Tibial artery (tissue), 4 donors: ENCODE data around the gene EDEM3.

Experiments
- DNase-seq, 2 donors: peaks; one replicate each; pipeline ENCODE4 v3.0.0-alpha.2; 2019
- H3K27ac ChIP-seq, 2 donors: fragments of 200-600 bp; sonication (generic) in 1 of 2; 1 replicate in 1 of 2; 2 replicates in 1 of 2; pipeline ENCODE4 v1.5.1; 2018 to 2019; ENCODE audit warnings: mild to moderate bottlenecking in 1 of 2
- H3K27me3 ChIP-seq, 2 donors: fragments of 200-600 bp; sonication (generic) in 1 of 2; one replicate each; pipeline versions ENCODE4 v1.5.1 to v1.6.0; 2016 to 2019
- H3K36me3 ChIP-seq, 3 donors: fragments of 200-600 bp; sonication (generic) in 2 of 3; one replicate each; pipeline ENCODE4 v1.5.1; 2016 to 2019; ENCODE audit warnings: mild to moderate bottlenecking in 2 of 3
- H3K4me1 ChIP-seq, 4 donors: fragments of 200-600 bp; sonication (generic) in 2 of 4; 1 replicate in 3 of 4; 2 replicates in 1 of 4; pipeline ENCODE4 v1.5.1; 2016 to 2019
- H3K4me3 ChIP-seq, 2 donors: fragments of 200-600 bp; sonication (generic) in 1 of 2; 1 replicate in 1 of 2; 2 replicates in 1 of 2; pipeline ENCODE4 v1.5.1; 2018 to 2019; ENCODE audit warnings: mild to moderate bottlenecking in 2 of 2
- H3K9me3 ChIP-seq, 3 donors: fragments of 200-600 bp; sonication (generic) in 1 of 3; one replicate each; pipeline ENCODE4 v1.5.1; 2016 to 2019
- intact Hi-C: fragments of 100-400 bp; cut with DNase I; formaldehyde crosslinking; loops from one replicate; pipeline ENCODE4 v1.15.0; 2023; ENCODE audit warnings: low total_unique reads
- TF ChIP-seq, protein P1 (sequence below), 2 experiments: fragments of 200-600 bp in 1 of 2; fragments of 450-650 bp in 1 of 2; IDR thresholded peaks; one replicate each; pipeline ENCODE4 v1.5.1; 2017 to 2019; ENCODE audit warnings: antibody characterized with exemption in 2 of 2, mild to moderate bottlenecking in 1 of 2, moderate library complexity in 1 of 2

EDEM3 gene

DNA sequence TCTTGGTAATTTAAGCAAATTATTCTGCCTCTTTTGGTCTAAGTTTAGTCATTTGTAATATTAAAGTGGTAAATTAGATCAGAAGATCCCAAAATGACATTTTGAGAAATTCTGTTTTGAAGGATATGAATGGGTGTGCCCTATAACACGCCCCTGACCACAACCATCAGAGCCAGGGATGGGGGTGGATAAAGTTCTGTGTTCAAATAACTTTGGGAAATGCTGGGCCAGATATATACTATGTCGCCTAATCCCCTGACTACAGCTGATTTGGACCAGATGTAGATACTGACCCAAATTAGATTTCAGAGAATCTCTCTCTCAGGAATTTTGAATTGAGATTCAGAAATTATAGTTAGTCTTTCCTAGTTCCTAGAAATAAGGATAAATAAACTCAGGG, 21.2 kb upstream of the EDEM3 start:
- no peaks in the 10 kb centered on the region for H3K36me3 ChIP-seq
- TF ChIP-seq, protein P1, sequence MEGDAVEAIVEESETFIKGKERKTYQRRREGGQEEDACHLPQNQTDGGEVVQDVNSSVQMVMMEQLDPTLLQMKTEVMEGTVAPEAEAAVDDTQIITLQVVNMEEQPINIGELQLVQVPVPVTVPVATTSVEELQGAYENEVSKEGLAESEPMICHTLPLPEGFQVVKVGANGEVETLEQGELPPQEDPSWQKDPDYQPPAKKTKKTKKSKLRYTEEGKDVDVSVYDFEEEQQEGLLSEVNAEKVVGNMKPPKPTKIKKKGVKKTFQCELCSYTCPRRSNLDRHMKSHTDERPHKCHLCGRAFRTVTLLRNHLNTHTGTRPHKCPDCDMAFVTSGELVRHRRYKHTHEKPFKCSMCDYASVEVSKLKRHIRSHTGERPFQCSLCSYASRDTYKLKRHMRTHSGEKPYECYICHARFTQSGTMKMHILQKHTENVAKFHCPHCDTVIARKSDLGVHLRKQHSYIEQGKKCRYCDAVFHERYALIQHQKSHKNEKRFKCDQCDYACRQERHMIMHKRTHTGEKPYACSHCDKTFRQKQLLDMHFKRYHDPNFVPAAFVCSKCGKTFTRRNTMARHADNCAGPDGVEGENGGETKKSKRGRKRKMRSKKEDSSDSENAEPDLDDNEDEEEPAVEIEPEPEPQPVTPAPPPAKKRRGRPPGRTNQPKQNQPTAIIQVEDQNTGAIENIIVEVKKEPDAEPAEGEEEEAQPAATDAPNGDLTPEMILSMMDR (IDR thresholded peaks at IDR 0.05), result no peak
- no peaks in the 10 kb centered on the region for H3K9me3 ChIP-seq
- intact Hi-C loops, result no loop called here
- H3K27ac ChIP-seq, result no peak overlapping the region
- no peak for DNase-seq
- H3K27me3 ChIP-seq, result no peaks in the 10 kb centered on the region
- H3K4me3 ChIP-seq, result no peak overlapping the region
- H3K4me1 ChIP-seq, result no peaks in the 10 kb centered on the region

DNA sequence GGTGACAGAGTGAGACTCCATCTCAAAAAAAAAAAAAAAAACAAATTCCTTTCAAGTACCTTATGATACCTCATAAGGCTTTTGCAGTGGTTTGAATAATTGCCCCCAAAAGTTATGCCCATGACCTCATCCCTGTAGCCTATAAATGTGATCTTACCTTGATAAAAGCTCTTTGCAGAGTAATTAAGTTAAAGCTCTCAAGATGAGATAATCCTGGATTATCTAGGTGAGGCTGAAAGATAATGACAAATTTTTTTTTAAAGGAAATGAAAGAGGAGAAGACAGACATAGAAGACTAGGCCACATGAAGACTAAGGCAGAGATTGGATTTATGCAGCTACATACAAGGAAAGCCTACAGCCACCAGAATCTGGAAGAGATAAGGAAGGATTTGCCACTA, 20.7 kb upstream of the EDEM3 start:
- DNase-seq, result no peak
- Histone ChIP-seq H3K9me3 (no peaks in the 10 kb centered on the region), H3K4me1 (no peaks in the 10 kb centered on the region), H3K27me3 (no peaks in the 10 kb centered on the region), H3K36me3 (no peaks in the 10 kb centered on the region), H3K4me3 (no peak overlapping the region), H3K27ac (no peak overlapping the region)
- TF ChIP-seq, protein P1 (IDR thresholded peaks at IDR 0.05), result no peak
- intact Hi-C loops, result no loop called here

DNA sequence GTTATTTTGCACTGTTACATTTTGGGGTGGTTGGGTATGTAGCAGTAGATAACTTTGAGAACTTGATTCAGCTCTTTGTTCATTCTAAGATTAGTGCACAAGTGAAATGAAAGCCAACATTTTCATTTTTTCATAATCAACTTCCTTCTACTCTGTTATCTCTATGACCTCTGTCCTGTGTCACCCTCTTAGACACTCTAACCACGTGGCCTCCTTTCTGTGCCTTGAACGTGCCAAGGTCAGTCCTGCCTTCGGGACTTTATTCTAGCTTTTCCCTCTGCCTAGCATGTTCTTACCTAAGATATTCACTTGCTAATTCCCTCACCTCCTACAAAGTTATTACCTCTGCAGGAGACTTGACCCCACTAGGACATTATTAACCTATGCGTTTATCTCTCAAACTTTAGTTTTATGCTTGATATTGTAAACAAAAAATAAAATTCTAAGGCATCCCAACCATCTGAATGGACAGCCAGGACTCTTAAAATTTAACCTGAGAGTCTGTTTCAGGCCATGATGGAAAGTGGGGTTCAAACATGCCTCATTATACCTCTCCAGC, 19.2 kb upstream of the EDEM3 start:
- H3K27me3 ChIP-seq, result no peaks in the 10 kb centered on the region
- no peaks in the 10 kb centered on the region for H3K4me1 ChIP-seq
- no peak overlapping the region for H3K4me3 ChIP-seq
- intact Hi-C loops, result no loop called here
- H3K36me3 ChIP-seq, result no peaks in the 10 kb centered on the region
- TF ChIP-seq, protein P1 (IDR thresholded peaks at IDR 0.05), result no peak
- no peak for DNase-seq
- H3K27ac ChIP-seq, result no peak overlapping the region
- H3K9me3 ChIP-seq, result no peaks in the 10 kb centered on the region

DNA sequence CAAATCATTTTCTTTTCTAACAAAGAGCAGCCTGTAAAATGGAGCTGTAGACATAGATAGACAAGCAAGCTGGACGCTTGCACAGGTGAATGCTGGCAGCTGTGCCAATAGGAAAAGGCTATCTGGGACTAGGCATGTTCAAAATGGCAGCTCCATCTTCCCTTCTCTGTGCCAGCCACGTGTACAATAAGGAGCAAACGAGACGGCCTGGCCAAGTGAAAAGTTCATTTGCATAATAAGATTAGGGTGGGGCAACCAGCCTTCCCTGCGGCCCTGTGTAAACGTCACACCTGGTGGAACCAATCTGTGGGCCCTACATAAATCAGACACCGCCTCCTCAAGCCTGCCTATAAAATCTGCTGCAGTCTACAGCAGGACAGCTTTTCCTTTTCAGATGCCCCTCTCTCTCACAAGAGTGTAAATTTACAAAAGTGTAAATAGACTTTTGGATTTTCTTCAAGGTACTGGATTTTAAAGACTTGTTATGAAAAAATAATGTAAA, 16.6 kb upstream of the EDEM3 start:
- Histone ChIP-seq H3K27me3 (no peaks in the 10 kb centered on the region), H3K27ac (no peak overlapping the region), H3K4me1 (no peaks in the 10 kb centered on the region), H3K4me3 (no peak overlapping the region), H3K9me3 (no peaks in the 10 kb centered on the region), H3K36me3 (no peaks in the 10 kb centered on the region)
- intact Hi-C loops, result no loop called here
- no peak for DNase-seq
- TF ChIP-seq, protein P1 (IDR thresholded peaks at IDR 0.05), result no peak

DNA sequence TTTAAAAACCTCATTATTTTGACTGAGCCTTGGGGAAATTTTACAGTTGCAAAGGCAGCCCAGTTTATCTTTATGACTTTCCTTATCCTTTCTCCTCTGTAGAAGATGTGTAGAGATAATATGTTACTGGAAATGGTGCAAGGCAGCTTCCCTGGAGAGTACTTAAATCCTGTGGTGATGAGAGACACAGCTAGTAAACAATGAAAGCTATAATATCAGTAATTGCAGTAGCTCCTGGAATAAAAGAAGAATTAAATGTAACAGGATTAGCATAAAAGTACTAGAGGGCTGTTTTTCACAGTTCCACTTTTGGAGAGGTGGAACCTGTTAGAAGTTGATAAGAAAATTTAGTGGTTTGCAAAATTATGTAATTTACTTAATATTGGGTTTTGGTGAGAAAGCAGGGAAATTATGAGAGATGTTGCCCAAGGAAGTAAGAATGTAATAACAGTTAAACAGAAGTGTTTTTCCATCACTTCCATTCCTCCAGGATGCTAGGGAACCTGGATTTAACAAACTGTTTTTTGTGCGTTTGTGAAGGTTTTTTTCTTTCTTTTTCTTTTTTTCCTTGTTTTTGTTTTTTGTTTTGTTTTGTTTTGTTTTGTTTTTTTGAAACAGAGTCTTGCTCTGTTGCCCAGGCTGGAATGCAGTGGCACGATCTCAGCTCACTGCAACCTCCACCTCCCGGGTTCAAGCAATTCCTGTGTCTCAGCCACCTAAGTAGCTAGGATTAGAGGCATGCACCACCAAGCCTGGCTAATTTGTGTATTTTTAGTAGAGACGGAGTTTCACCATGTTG, 15.7 kb upstream of the EDEM3 start:
- H3K4me1 ChIP-seq, result no peaks in the 10 kb centered on the region
- H3K36me3 ChIP-seq, result no peaks in the 10 kb centered on the region
- no peak overlapping the region for H3K27ac ChIP-seq
- no peak for DNase-seq
- H3K9me3 ChIP-seq, result no peaks in the 10 kb centered on the region
- TF ChIP-seq, protein P1 (IDR thresholded peaks at IDR 0.05), result no peak
- intact Hi-C loops, result no loop called here
- no peaks in the 10 kb centered on the region for H3K27me3 ChIP-seq
- no peak overlapping the region for H3K4me3 ChIP-seq
